ENCODE measurements around the gene AKAP9. TPM values are rescaled to one million over a fixed set of nuclear protein-coding genes. Genes with fewer than 3 reads are reported as not detected.

The AKAP9 gene
- total and polyA plus RNA-seq, 4 donors: 14.6 to 97.7 (median 57.0) TPM

DNA sequence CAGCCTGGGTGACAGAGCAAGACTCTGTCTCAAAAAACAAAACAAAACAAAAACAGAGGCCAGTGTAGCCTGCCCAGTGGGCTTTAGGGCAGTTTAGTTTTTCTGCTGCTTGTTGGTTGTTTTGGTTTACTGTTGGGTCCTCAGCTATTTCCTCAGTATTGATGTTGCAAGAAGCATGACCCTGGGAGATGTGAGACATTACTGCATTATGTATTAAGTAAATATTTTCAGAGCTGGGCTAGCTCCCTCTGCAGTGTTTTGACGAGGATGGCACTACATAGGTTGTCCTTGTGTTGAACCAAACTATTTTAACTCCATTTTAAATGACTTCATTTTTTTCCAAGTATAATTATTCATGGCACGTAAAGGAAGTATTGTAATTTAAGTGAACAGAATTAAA is 4.8 kb downstream of the AKAP9 start:
- TF ChIP-seq, protein P1, sequence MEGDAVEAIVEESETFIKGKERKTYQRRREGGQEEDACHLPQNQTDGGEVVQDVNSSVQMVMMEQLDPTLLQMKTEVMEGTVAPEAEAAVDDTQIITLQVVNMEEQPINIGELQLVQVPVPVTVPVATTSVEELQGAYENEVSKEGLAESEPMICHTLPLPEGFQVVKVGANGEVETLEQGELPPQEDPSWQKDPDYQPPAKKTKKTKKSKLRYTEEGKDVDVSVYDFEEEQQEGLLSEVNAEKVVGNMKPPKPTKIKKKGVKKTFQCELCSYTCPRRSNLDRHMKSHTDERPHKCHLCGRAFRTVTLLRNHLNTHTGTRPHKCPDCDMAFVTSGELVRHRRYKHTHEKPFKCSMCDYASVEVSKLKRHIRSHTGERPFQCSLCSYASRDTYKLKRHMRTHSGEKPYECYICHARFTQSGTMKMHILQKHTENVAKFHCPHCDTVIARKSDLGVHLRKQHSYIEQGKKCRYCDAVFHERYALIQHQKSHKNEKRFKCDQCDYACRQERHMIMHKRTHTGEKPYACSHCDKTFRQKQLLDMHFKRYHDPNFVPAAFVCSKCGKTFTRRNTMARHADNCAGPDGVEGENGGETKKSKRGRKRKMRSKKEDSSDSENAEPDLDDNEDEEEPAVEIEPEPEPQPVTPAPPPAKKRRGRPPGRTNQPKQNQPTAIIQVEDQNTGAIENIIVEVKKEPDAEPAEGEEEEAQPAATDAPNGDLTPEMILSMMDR (IDR thresholded peaks at IDR 0.05; ENCODE audit: low read depth, low read length, missing input control): no peak
- TF ChIP-seq MAX (IDR thresholded peaks at IDR 0.05): no peak
- TF ChIP-seq TAF1 (conservative IDR thresholded peaks at IDR 0.05): no peak
- no peak for TF ChIP-seq HNF4A (conservative IDR thresholded peaks at IDR 0.05)
- no peak for TF ChIP-seq JUND (IDR thresholded peaks at IDR 0.05)
- TF ChIP-seq REST (IDR thresholded peaks at IDR 0.05): no peak
- TF ChIP-seq, protein P2, sequence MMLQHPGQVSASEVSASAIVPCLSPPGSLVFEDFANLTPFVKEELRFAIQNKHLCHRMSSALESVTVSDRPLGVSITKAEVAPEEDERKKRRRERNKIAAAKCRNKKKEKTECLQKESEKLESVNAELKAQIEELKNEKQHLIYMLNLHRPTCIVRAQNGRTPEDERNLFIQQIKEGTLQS (IDR thresholded peaks at IDR 0.05): no peak
- TF ChIP-seq RAD21 (IDR thresholded peaks at IDR 0.05): no peak
- TF ChIP-seq FOXA1 (IDR thresholded peaks at IDR 0.05): no peak
- no peak for TF ChIP-seq NR2F2 (IDR thresholded peaks at IDR 0.05)
- TF ChIP-seq GABPA (IDR thresholded peaks at IDR 0.05 in 1 of 2, conservative IDR thresholded peaks at IDR 0.05 in 1 of 2): no peak
- TF ChIP-seq, protein P3, sequence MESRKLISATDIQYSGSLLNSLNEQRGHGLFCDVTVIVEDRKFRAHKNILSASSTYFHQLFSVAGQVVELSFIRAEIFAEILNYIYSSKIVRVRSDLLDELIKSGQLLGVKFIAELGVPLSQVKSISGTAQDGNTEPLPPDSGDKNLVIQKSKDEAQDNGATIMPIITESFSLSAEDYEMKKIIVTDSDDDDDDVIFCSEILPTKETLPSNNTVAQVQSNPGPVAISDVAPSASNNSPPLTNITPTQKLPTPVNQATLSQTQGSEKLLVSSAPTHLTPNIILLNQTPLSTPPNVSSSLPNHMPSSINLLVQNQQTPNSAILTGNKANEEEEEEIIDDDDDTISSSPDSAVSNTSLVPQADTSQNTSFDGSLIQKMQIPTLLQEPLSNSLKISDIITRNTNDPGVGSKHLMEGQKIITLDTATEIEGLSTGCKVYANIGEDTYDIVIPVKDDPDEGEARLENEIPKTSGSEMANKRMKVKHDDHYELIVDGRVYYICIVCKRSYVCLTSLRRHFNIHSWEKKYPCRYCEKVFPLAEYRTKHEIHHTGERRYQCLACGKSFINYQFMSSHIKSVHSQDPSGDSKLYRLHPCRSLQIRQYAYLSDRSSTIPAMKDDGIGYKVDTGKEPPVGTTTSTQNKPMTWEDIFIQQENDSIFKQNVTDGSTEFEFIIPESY (IDR thresholded peaks at IDR 0.05): no peak
- no peak for TF ChIP-seq HNF4G (IDR thresholded peaks at IDR 0.05)
- no peak for TF ChIP-seq RXRA (IDR thresholded peaks at IDR 0.05)
- no peak for TF ChIP-seq EGR1 (IDR thresholded peaks at IDR 0.05; ENCODE audit: low read depth in 2 of 2)
- no peak for DNase-seq (ENCODE audit: low spot score)
- 49% methylated on average over 2 of the region's 2 CpGs for WGBS
- Histone ChIP-seq H3K36me3 (ENCODE audit: control insufficient read depth in 4 of 4, insufficient read depth in 3 of 4, low read depth in 1 of 4, low read length in 3 of 4) (no peaks in the 10 kb centered on the region), H3K4me1 (ENCODE audit: control insufficient read depth in 4 of 4, insufficient read depth in 4 of 4, low read length in 3 of 4) (peaks cover 4 to 25% (median 9%) of the 10 kb centered on the region in 4 donors), H3K9ac (ENCODE audit: low read depth in 1 of 2, low read length in 2 of 2) (no peak overlapping the region), H3K27ac (ENCODE audit: low read depth in 1 of 2, low read length in 2 of 2) (peak overlapping the region in 1 of 2 donors; percentile 20), H3K9me3 (ENCODE audit: control insufficient read depth in 4 of 4, low read length in 3 of 4) (no peaks in the 10 kb centered on the region), H3K4me3 (ENCODE audit: low read depth in 1 of 3, low read length in 3 of 3) (no peak overlapping the region), H3K27me3 (ENCODE audit: control insufficient read depth in 4 of 4, insufficient read depth in 4 of 4, low read length in 3 of 4) (no peaks in the 10 kb centered on the region)

DNA sequence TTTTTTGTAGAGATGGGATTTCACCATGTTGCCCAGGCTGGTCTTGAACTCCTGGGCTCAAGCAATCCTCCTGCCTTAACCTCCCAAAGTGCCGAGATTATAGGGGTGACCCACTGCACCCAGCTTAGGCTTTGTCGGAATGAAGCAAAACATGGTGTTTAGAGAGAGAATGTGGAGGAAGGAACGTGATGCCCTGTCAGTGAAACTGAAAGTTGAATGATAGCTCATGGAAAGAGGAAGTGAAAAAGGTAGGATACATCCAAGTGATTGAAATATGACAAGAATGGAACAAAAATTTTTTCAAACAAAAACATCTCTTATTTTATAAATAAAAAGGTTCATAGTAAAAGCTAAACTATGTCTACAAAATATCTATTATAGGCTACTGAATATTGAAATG is 5.9 kb downstream of the AKAP9 start:
- whole genome bisulfite sequencing: 74% methylated on average over 3 of the region's 3 CpGs
- DNase-seq (ENCODE audit: low spot score): no peak

More for the DNA sequence above, 5.9 kb downstream of the AKAP9 start:
- Histone ChIP-seq H3K9ac (ENCODE audit: low read depth in 1 of 2, low read length in 2 of 2) (no peak overlapping the region), H3K9me3 (ENCODE audit: control insufficient read depth in 4 of 4, low read length in 3 of 4) (no peaks in the 10 kb centered on the region), H3K27me3 (ENCODE audit: control insufficient read depth in 4 of 4, insufficient read depth in 4 of 4, low read length in 3 of 4) (no peaks in the 10 kb centered on the region), H3K4me1 (ENCODE audit: control insufficient read depth in 4 of 4, insufficient read depth in 4 of 4, low read length in 3 of 4) (peaks cover 4 to 23% (median 8%) of the 10 kb centered on the region in 4 donors), H3K4me3 (ENCODE audit: low read depth in 1 of 3, low read length in 3 of 3) (no peak overlapping the region), H3K27ac (ENCODE audit: low read depth in 1 of 2, low read length in 2 of 2) (no peak overlapping the region), H3K36me3 (ENCODE audit: control insufficient read depth in 4 of 4, insufficient read depth in 3 of 4, low read depth in 1 of 4, low read length in 3 of 4) (no peaks in the 10 kb centered on the region)
- TF ChIP-seq FOXA2 (IDR thresholded peaks at IDR 0.05) (no peak), TAF1 (conservative IDR thresholded peaks at IDR 0.05) (no peak), NR2F2 (IDR thresholded peaks at IDR 0.05) (no peak), JUND (IDR thresholded peaks at IDR 0.05) (no peak), SP1 (IDR thresholded peaks at IDR 0.05) (no peak), MAX (IDR thresholded peaks at IDR 0.05) (no peak), FOXA1 (IDR thresholded peaks at IDR 0.05) (no peak)
- TF ChIP-seq, protein P2 (IDR thresholded peaks at IDR 0.05): no peak
- TF ChIP-seq, protein P1 (IDR thresholded peaks at IDR 0.05; ENCODE audit: low read depth, low read length, missing input control): no peak
